Keratinocyte (primary cell): ENCODE data around the gene KCNQ1OT1. TPM values are rescaled to one million over a fixed set of nuclear protein-coding genes. Genes with fewer than 3 reads are reported as not detected.

Source experiments
- DNase-seq: peaks from one replicate; pipeline ENCODE4 v3.0.0-alpha.2; 2011; ENCODE audit warnings: low read depth, missing footprints, low spot score
- FAIRE-seq: peaks from 2 replicates; lab custom pipeline; 2011; peaks lifted over from hg19 to GRCh38; lab: Jason Lieb, UNC
- H2AFZ ChIP-seq: 2 replicates; pipeline ENCODE4 v1.6.0; 2012; ENCODE audit warnings: low read length, control low read depth, inconsistent platforms; ENCODE audit not compliant: control insufficient read depth
- H3K27ac ChIP-seq: 2 replicates; pipeline ENCODE4 v1.5.1; 2011; ENCODE audit warnings: low read length; ENCODE audit not compliant: control insufficient read depth, insufficient read depth
- H3K27me3 ChIP-seq: 3 replicates; pipeline ENCODE4 v1.6.0; 2011; ENCODE audit warnings: low read length; ENCODE audit not compliant: control insufficient read depth, insufficient read depth; ENCODE audit errors: extremely low read depth
- H3K36me3 ChIP-seq, 2 experiments: 2 replicates in 1 of 2; 3 replicates in 1 of 2; pipeline ENCODE4 v1.5.1; 2011; ENCODE audit warnings: low read length in 2 of 2, mild to moderate bottlenecking in 1 of 2; ENCODE audit not compliant: control insufficient read depth in 2 of 2, insufficient read depth in 2 of 2; ENCODE audit errors: extremely low read depth in 1 of 2
- H3K4me1 ChIP-seq: 3 replicates; pipeline ENCODE4 v1.5.1; 2011; ENCODE audit warnings: low read length; ENCODE audit not compliant: control insufficient read depth, insufficient read depth; ENCODE audit errors: extremely low read depth
- H3K4me2 ChIP-seq: 3 replicates; pipeline ENCODE4 v1.6.0; 2011; ENCODE audit warnings: low read depth, low read length; ENCODE audit not compliant: control insufficient read depth, insufficient read depth; ENCODE audit errors: extremely low read depth
- H3K4me3 ChIP-seq, 3 experiments: fragments of 200-600 bp in 1 of 3; sonication (generic) in 1 of 3; 2 replicates in 2 of 3; 3 replicates in 1 of 3; pipeline ENCODE4 v1.5.1; 2011 to 2016; ENCODE audit warnings: low read length in 3 of 3, mild to moderate bottlenecking in 3 of 3, control low read depth in 2 of 3, inconsistent platforms in 1 of 3, low read depth in 1 of 3, mixed read lengths in 1 of 3, mixed run types in 1 of 3, moderate library complexity in 1 of 3; ENCODE audit not compliant: control insufficient read depth in 2 of 3, insufficient read depth in 2 of 3; ENCODE audit errors: extremely low read depth in 1 of 3
- H3K79me2 ChIP-seq: 2 replicates; pipeline ENCODE4 v1.6.0; 2012; ENCODE audit warnings: low read length; ENCODE audit not compliant: control insufficient read depth, insufficient read depth
- H3K9ac ChIP-seq: 3 replicates; pipeline ENCODE4 v1.6.0; 2011; ENCODE audit warnings: low read length; ENCODE audit not compliant: control insufficient read depth, insufficient read depth; ENCODE audit errors: extremely low read depth
- H3K9me1 ChIP-seq: 3 replicates; pipeline ENCODE4 v1.6.0; 2011; ENCODE audit warnings: low read length; ENCODE audit not compliant: control insufficient read depth, insufficient read depth; ENCODE audit errors: extremely low read depth
- H3K9me3 ChIP-seq: 2 replicates; pipeline ENCODE4 v1.5.1; 2012; ENCODE audit warnings: low read depth, low read length; ENCODE audit not compliant: control insufficient read depth
- H4K20me1 ChIP-seq: 3 replicates; pipeline ENCODE4 v1.6.0; 2011; ENCODE audit warnings: low read length; ENCODE audit not compliant: control insufficient read depth, insufficient read depth; ENCODE audit errors: extremely low read depth
- EZH2 ChIP-seq: IDR thresholded peaks from one replicate; pipeline ENCODE4 v1.6.1; 2012; ENCODE audit warnings: inconsistent platforms, mild to moderate bottlenecking, low read length, moderate library complexity
- dilution Hi-C: fragments of 300-500 bp; cut with MboI; formaldehyde crosslinking; loops from one replicate; pipeline ENCODE4 v1.7.0; 2020; ENCODE audit warnings: low sequenced_read_pairs; ENCODE audit not compliant: extremely low pct_ligation_motif_present
- polyA plus RNA-seq, 5 experiments: library from polyadenylated mRNA; depleted of rRNA in 3 of 5; stranded (reverse) in 3 of 5; stranded (forward) in 1 of 5; unstranded in 1 of 5; fragments of >200 nt; gene quantifications; 1 replicate in 1 of 5; 2 replicates in 3 of 5; 3 replicates in 1 of 5; pipeline versions ENCODE4 v1.2.1 to v1.2.3, GENCODE V29; 2011 to 2012; ENCODE audit warnings: missing spikeins in 2 of 5, low read depth in 1 of 5, low replicate concordance in 1 of 5
- TF ChIP-seq, protein P1 (sequence below), 3 experiments: IDR thresholded peaks in 1 of 3; conservative IDR thresholded peaks in 1 of 3; optimal IDR thresholded peaks in 1 of 3; 2 replicates in 2 of 3; 3 replicates in 1 of 3; pipeline versions ENCODE3 to v1.5.1; 2011; ENCODE audit warnings: low read length in 3 of 3, mild to moderate bottlenecking in 3 of 3, moderate library complexity in 2 of 3, control low read depth in 1 of 3, inconsistent platforms in 1 of 3; ENCODE audit not compliant: insufficient read depth in 2 of 3; ENCODE audit errors: extremely low read depth in 1 of 3

KCNQ1OT1 gene
- polyA plus RNA-seq, 1 donor (not counting 4 experiments of a cell fraction or from before 2014, with no cell fraction given), result 0.07 TPM

DNA sequence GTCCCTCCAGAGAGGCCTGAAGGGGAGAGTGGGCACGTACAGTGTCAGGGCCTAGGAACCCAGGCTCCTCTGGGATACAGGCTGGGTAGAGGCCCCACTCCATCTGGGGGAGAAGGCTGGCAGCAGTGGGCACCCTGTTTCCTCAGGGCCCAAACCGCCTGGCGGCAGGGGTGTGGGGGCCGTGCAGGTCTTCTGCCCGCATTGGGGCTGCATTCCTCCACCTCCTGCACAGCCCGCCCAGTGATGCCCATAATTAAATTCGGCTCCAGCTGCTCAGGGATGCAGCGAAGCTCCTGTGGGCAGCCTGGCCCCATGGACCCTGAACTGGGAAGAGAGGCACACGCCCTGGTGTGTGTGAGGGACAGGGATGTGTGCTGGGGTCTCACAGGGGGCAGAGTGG, 35.4 kb downstream of the KCNQ1OT1 start:
- Histone ChIP-seq H3K27me3 (no peaks in the 10 kb centered on the region), H3K4me1 (no peaks in the 10 kb centered on the region), H4K20me1 (peaks cover 3% of the 10 kb centered on the region), H3K4me2 (no peak overlapping the region), H3K9me1 (no peaks in the 10 kb centered on the region), H3K4me3 (no peak overlapping the region), H2AFZ (no peak overlapping the region), H3K79me2 (no peaks in the 10 kb centered on the region), H3K9me3 (peaks cover 4% of the 10 kb centered on the region), H3K9ac (no peak overlapping the region), H3K36me3 (no peaks in the 10 kb centered on the region), H3K27ac (no peak overlapping the region)
- no peak for FAIRE-seq
- dilution Hi-C loops, result no loop called here
- DNase-seq, result no peak
- TF ChIP-seq, protein P1, sequence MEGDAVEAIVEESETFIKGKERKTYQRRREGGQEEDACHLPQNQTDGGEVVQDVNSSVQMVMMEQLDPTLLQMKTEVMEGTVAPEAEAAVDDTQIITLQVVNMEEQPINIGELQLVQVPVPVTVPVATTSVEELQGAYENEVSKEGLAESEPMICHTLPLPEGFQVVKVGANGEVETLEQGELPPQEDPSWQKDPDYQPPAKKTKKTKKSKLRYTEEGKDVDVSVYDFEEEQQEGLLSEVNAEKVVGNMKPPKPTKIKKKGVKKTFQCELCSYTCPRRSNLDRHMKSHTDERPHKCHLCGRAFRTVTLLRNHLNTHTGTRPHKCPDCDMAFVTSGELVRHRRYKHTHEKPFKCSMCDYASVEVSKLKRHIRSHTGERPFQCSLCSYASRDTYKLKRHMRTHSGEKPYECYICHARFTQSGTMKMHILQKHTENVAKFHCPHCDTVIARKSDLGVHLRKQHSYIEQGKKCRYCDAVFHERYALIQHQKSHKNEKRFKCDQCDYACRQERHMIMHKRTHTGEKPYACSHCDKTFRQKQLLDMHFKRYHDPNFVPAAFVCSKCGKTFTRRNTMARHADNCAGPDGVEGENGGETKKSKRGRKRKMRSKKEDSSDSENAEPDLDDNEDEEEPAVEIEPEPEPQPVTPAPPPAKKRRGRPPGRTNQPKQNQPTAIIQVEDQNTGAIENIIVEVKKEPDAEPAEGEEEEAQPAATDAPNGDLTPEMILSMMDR (optimal IDR thresholded peaks at IDR 0.05 in 1 of 3, IDR thresholded peaks at IDR 0.05 in 1 of 3, conservative IDR thresholded peaks at IDR 0.05 in 1 of 3; ENCODE audit: extremely low read depth in 1 of 3, insufficient read depth in 2 of 3, low read length in 3 of 3), result no peak
- TF ChIP-seq EZH2, result no peak

DNA sequence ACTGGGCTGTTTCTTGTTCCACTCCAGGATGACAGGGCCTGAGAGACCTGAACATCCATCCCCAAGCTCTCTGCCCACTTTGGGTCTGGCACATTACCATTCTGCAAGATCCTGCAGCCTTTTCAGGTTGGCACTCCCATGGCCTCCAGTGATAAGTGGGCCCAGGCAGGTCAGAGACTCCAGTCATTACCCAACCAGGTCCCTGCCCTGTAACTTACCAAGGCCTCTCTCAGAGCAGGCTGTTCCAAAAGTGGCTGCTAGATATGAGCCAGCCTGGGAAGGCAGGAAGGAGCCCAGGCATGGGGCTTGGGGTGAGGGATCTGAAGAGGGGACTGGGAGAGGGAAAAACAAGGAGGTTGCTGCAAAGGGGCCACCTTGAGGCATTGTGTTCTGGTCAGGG, 35.9 kb downstream of the KCNQ1OT1 start:
- Histone ChIP-seq H3K4me3 (no peak overlapping the region), H3K36me3 (no peaks in the 10 kb centered on the region), H3K9me3 (peaks cover 4% of the 10 kb centered on the region), H3K4me1 (no peaks in the 10 kb centered on the region), H3K9me1 (no peaks in the 10 kb centered on the region), H3K27ac (no peak overlapping the region), H3K79me2 (no peaks in the 10 kb centered on the region), H4K20me1 (peaks cover 1% of the 10 kb centered on the region), H3K9ac (no peak overlapping the region), H3K27me3 (no peaks in the 10 kb centered on the region), H2AFZ (no peak overlapping the region), H3K4me2 (no peak overlapping the region)
- FAIRE-seq (no peak), DNase-seq (no peak)
- TF ChIP-seq, protein P1 (optimal IDR thresholded peaks at IDR 0.05 in 1 of 3, IDR thresholded peaks at IDR 0.05 in 1 of 3, conservative IDR thresholded peaks at IDR 0.05 in 1 of 3; ENCODE audit: extremely low read depth in 1 of 3, insufficient read depth in 2 of 3, low read length in 3 of 3), result no peak
- TF ChIP-seq EZH2, result no peak
- dilution Hi-C loops, result no loop called here
